Adipocyte (in vitro differentiated cells): ENCODE data around the gene AURKAIP1.
A peak's percentile ranks its signal among the peaks of the same experiment; 100 is the strongest.

Experiments
- DNase-seq: peaks from one replicate; pipeline ENCODE4 v3.0.0-alpha.2; 2015; ENCODE audit warnings: low read depth
- H3K27me3 ChIP-seq: replicated peaks from 2 replicates; pipeline ENCODE4 v1.7.0; 2013; ENCODE audit warnings: mild to moderate bottlenecking, low read length, moderate library complexity; ENCODE audit not compliant: control insufficient read depth, insufficient read depth
- H3K36me3 ChIP-seq: 2 replicates; pipeline ENCODE4 v1.7.0; 2013; ENCODE audit warnings: low read length, mild to moderate bottlenecking, moderate library complexity; ENCODE audit not compliant: control insufficient read depth, insufficient read depth, severe bottlenecking
- H3K4me1 ChIP-seq: 2 replicates; pipeline ENCODE4 v1.7.0; 2013; ENCODE audit warnings: mild to moderate bottlenecking, low read length, moderate library complexity; ENCODE audit not compliant: control insufficient read depth, insufficient read depth
- H3K4me3 ChIP-seq: 2 replicates; pipeline ENCODE4 v1.7.0; 2013; ENCODE audit warnings: mild to moderate bottlenecking, low read length, moderate library complexity
- H3K9ac ChIP-seq: 2 replicates; pipeline ENCODE4 v1.7.0; 2013; ENCODE audit warnings: mild to moderate bottlenecking, low read length, moderate library complexity
- H3K9me3 ChIP-seq: 2 replicates; pipeline ENCODE4 v1.7.0; 2013; ENCODE audit warnings: mild to moderate bottlenecking, low read length, moderate library complexity; ENCODE audit not compliant: control insufficient read depth

AURKAIP1 gene

GRCh38 chr1:1324524-1325287, 50.3 kb downstream of the AURKAIP1 start, which contains the start of the genes CPTP and INTS11:
Gene CPTP (plus strand): TSS chr1:1324802. CDS start chr1:1326911, 2,109 bp downstream.
Gene INTS11 (minus strand): TSS chr1:1324660. CDS start chr1:1324608, 52 bp downstream.
- peak; percentile 98 for DNase-seq
- Histone ChIP-seq H3K4me3 (peak within 1 kb of the TSS; percentile 85), H3K4me1 (peaks cover 27% of the 10 kb centered on the region), H3K9ac (peak within 1 kb of the TSS; percentile 93), H3K27me3 (no peaks in the 10 kb centered on the region), H3K9me3 (no peaks in the 10 kb centered on the region), H3K36me3 (peaks cover 10% of the 10 kb centered on the region)

GRCh38 chr1:1324084-1324523, 50.9 kb downstream of the AURKAIP1 start:
- Histone ChIP-seq H3K4me1 (peaks cover 27% of the 10 kb centered on the region), H3K9me3 (no peaks in the 10 kb centered on the region), H3K27me3 (no peaks in the 10 kb centered on the region), H3K9ac (peak overlapping the region; percentile 93), H3K36me3 (peaks cover 16% of the 10 kb centered on the region), H3K4me3 (peak overlapping the region; percentile 85)
- no peak for DNase-seq
